Hematopoietic multipotent progenitor cell treated with erythropoietin and hydrocortisone succinate and interleukin-3 and kit ligand, for 4 days (in vitro differentiated cells): ENCODE measurements around the gene GSTA5.
"Not testable (repeated sequence)": the region's sequence is repeated elsewhere in the genome, so short reads cannot be mapped to it uniquely, and the experiment has no call there.

Source experiments
- DNase-seq: peaks from one replicate; pipeline ENCODE4 v3.0.0-alpha.2; 2015

GSTA5 gene

DNA sequence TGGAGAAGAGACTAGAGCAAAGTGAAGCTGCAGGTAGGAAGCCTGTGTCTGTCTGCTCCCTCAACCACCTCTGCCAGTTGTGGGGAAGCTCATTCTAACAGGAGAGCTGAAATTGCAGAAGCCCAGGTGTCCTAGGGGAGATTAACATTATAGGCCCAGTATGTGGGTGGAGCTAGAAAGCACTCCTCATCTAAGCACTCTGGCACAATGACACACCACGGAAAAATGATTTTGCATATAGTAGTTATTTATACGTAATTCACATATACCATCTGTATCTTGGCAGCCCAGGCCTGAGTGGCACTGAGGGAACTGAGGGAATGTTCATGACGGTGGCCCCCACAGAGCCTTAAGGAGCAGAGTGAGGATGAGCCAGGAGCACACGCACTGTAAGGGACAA, 9.7 kb downstream of the GSTA5 start:
- not testable (repeated sequence) for DNase-seq

DNA sequence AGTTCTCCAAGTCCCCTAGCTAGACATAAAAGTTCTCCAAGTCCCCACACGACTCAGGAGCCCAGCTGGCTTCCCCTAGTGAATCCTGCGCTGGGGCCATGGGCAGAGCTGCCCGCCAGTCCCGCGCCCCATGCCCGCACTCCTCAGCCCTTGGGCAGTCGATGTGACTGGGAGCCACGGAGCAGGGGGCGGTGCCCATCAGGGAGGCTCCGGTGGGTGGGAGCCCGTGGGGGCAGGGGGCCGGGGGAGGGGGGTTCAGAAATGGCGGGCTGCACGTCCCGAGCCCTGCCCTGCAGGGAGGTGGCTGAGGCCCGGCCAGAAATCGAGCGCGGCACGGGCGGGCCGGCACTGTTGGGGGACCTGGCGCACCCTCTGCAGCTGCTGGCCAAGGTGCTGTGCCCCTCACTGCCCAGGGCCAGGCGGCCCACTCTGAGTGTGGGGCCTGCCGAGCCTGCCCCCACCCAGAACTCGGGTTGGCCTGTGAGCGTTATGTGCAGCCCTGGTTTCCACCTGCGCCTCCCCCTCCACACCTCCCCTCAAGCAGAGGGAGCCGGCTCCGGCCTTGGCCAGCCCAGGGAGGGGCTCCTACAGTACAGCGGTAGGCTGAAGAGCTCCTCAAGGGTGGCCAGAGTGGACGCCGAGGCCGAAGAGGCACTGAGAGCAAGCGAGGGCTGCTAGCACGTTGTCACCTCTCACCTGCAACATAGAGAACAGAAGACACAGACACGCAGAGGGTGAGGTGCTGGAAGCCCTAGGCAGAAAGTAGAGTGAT, 11.4 kb downstream of the GSTA5 start:
- no peak for DNase-seq

DNA sequence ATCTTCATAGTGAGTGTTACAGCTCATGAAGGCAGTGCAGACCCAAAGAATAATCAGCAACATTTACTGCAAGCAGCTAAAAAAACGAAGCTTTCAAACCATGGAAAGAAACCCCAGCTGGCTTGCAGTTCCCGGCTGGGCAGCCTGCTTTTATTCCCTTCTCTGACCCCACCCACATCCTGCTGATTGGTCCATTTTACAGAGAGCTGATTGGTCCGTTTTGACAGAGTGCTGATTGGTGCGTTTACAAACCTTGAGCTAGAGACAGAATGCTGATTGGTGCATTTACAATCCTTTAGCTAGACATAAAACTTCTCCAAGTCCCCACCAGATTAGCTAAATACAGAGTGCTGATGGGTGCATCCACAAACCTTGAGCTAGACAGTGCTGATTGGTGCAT, 12.0 kb downstream of the GSTA5 start:
- DNase-seq = not testable (repeated sequence)

DNA sequence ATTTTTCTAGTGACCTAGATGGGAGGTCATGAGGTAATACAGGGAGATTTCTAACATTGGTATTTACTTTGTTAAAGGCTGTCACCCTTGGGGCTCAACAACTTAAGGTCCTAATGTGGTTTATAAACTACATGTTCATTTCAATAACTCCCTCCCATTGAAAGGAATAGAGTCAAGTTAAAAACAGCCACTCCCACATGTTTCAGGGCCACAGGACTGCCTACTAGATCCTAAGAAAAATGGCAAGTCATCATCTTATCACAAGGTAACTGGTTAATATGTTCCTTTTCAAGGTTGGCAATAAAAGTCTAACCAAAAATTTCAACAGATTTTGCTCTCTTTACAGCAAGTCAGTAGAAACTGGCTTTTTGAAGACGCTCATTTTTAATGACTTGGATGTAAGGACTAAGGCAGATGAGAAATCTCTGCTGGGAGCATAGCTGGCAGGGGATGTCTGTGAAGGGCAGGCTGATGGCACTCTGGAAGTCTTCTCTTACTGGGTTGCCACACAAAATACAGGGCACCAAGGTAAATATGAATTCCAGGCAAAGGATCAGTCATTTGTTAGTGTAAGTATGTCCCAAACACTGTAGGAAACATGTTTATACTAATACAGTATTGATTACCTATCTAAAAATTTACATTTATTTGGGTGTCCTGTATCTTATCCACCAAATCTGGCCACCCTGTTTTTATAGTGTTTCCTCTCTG, 13.4 kb downstream of the GSTA5 start:
- DNase-seq = not testable (repeated sequence)

DNA sequence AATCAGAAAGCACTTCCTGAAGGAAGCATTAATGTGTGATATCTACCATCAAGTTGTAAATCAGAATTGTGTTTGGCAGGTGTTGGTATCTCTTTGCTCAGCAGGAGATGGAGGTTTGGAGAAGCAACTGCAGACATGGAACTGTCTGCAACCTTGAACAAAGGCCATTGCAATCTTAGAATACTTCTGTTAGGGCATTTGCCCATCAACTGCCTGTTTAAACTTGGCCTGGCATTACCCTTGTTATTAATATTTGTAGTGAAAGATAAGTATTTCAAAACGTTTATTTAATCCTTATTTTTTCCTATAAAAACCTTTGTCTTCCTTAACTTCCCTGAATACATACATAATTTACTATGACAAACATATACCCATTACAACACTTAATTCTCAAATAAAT, 14.1 kb downstream of the GSTA5 start:
- no peak for DNase-seq

DNA sequence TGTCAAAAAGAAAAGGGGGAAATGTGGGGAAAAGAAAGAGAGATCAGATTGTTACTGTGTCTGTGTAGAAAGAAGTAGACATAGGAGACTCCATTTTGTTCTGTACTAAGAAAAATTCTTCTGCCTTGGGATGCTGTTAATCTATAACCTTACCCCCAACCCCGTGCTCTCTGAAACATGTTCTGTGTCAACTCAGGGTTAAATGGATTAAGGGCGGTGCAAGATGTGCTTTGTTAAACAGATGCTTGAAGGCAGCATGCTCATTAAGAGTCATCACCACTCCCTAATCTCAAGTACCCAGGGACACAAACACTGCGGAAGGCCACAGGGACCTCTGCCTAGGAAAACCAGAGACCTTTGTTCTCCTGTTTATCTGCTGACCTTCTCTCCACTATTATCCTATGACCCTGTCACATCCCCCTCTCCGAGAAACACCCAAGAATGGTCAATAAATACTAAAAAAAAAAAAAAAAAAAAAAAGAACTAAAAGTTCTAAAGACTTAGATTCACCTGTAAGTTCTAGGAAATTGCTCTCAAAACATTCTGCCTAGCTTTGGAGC, 14.6 kb downstream of the GSTA5 start:
- DNase-seq = not testable (repeated sequence)

DNA sequence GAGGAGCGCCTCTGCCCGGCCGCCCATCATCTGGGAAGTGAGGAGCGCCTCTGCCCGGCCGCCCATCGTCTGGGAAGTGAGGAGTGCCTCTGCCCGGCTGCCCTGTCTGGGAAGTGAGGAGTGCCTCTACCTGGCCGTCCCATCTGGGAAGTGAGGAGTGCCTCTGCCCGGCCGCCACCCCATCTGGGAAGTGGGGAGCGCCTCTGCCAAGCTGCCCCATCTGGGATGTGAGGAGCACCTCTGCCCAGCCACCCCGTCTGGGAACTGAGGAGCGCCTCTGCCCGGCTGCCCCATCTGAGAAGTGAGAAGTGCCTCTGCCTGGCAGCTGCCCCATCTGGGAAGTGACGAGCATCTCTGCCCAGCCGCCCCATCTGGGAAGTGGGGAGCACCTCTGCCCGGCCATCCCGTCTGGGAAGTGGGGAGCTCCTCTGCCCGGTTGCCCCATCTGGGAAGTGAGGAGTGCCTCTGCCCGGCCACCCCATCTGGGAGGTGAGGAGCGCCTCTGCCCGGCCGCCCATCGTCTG, 15.3 kb downstream of the GSTA5 start:
- DNase-seq = not testable (repeated sequence)

DNA sequence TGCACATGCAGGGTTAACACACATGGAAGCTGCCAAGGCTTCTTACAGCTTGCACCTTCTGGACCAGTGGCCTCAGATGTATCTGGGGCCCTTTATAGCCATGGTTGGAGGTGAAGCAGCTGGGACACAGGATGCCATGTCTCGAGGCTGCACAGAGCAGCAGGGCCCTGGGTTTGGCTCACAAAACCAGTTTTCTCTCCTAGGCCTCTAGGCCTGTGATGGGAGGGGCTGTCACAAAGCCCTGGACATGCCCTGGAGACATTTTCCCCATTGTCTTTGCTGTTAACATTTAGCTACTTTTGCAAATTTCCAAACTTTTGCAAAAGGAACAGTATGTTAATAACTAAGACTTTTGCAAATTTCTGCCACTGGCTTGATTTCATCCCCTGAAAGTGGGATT, 18.8 kb downstream of the GSTA5 start:
- no peak for DNase-seq

DNA sequence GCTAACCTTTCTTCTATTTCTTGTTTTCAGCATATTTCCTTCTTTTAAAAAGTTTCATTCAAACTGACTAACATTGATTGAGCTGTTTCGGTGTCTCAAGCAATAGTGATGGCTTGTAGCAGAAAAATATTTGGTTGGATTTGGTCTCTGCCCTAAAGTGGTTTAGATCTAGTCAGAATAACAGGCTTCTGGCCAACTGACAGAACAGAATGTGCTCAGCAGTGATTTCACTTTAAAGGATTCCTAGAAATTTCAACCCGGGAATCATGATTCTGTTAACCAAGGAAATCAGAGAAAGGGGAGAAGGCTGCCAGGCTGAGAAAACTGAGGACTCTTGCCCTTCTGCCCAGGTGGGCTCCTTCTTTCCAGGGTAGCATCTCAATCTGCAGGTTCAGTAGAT, 20.4 kb downstream of the GSTA5 start:
- no peak for DNase-seq

DNA sequence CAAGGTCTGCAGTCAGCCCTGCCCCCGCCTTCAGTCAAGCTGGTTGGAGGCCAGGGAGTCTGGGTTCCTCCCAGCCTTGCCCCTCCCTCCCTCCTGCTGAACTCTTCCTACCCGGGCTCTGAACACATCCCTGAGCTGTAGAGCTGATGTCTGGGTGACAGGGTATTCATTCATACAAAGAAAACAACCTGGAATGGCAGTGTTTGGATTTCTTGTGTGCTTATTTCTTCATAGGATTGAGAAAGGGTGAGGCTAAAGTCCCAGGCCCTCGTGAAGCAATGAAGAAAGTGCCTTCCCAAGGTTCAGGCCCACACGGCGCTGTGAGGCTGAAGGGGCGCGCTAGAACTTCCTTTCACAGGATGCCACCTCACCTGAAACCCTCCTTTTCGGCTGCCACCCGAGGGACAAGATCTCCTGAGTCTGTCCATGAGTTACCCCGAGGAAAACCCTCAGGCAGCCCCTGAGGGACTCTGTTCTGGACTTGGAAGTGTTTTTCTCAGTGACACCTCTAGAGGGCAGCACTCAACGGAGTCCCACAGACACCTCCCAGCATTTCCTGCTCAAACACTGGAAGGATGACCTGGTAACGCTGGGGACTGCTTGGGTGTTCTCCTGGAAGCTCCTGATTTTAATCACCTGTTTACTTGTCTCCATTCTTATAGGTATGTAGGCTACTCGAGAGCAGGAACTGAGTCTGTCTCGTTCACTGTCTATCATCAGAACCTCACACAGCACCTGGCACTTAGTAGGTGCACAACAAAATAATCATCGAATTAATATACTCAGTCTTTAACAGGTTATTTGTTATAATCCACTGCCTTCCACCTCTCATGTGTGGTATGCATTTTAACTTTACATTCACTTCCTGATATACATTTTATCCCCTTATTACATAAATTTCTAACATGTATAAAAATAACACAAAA, 25.2 kb downstream of the GSTA5 start:
- peak; percentile 67 for DNase-seq

DNA sequence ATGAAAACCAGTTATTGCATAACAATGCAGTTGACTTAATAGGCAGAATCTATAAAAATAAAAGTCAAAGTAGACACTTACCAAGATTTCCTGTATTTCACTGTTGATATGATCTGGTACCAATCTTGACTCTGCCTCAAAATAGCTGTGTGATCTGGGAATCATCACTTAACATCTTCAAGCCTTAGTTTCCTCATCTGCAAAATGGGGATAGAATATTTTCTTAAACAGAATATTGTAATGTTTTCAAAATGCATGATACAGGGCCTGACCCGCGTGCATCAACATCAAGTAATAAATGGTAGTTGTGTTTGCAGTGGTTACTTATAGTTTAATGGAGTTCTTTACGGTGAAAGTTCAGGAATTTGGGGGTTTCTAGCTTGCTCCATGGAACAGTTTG, 26.1 kb downstream of the GSTA5 start:
- DNase-seq = not testable (repeated sequence)

DNA sequence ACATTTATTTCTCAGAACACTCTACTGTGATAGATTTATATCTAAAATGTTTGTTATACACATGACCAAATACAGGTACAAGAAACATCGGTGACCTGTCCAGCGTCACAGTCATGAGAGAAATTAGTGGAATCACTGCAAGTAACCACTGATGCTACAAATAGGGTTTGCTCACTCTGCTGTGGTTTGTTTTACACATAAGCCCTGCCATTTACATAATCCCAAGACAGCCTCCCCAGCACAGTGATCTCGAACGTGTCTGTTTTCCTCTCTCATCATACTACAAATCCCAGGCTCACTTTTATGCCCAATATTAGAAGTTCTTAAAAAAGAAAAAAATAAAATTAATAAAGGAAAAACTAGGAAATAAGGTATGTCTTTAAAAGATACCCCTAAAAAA, 30.8 kb downstream of the GSTA5 start:
- DNase-seq = not testable (repeated sequence)

DNA sequence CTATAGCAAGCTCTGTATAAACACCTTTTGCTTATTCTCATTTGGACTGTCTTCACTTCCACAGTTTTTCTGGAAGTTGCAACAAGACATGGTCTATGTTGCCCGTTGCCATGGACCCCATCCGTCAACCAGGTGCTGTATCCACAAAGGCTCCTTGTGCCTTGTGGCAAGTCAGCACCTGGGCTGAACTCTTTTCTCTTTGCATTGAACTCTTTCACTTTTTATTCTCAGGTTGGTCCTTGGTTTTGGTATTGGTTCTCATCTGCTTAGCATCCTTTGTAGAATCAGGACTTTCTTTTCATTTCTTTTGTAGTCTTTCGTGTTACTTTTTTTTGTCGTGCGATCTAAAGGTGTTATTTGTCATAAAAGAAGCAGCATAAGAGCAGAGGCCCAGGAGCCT, 32.0 kb downstream of the GSTA5 start:
- DNase-seq = no peak

DNA sequence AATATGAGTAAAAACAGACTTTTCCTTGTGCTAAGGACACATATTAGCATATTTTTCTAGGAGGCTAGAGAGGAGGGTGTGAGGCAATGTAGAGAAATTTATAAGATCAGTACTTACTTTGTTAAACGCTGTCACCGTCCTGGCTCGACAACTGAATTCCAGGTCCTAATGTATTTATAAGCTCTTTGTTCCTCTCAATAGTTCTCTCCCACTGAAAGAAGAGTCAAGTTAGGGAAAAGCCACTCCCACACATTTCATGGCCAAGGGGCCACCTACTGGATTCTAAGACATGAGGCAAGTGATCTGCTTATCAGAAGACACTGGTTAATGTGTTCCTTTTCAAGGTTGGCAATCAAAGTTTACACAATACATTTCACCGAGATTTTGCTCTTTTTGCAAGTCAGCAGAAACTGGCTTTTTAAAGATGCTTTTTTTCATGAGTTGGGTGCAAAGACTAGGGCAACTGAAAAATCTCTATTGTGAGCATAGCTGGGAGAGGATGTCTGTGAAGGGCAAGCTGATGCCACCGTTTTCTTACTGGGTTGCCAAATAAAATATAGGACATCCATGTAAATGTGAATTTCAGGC, 36.9 kb downstream of the GSTA5 start, which contains the start of gene GSTA1:
TSS of gene GSTA1 (minus strand) at position 149 of the 588 bp plus-strand sequence. CDS start 4,549 bp downstream, outside the sequence.
- not testable (repeated sequence) for DNase-seq

DNA sequence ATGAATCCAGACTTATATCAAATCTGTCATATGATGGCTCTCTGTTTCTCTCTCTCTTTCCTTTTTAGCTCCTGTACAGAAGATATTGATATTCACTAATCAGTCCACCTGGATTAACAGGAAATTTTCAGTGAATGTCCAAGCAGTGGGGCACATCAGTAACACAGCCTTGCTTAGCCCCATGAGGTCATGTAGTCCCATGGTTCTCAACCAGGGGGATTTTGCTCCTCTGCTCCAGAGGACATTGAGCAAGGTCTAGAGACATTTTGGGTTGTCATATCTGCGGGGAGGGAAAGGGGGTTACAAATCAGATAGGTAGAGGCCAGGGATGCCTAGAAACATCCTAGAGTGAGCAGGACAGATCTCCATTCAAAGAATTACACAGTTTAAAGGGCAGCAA, 37.8 kb downstream of the GSTA5 start:
- DNase-seq = no peak

DNA sequence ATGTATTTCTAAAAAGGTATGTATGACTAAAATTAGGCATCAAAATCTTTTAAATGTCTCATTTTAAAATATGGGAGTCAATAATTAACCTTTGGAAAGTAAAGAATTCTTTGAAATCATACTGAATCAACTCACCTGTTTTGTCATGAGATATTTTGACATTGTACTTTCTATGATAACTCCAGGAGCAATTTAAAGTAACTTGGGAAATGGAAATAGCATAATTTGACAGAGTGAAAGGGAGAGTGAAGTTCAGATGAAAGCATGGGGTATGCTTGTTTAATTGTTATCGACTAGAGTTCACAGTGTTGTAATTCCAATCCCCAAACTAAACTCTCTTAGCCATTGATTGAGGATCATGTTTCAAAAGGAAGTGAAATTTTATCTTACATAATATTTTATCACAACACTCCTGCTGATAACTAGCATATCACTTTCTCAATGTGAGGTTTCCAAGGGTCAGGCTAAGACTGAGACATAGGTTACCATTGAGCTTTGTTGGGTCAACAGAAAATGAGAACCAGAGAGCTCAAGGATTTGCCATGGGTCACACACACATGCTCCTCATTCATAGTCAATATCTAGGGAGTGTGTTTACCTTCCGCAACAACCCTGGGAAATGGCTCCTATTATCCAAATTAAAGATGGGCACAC, 39.3 kb downstream of the GSTA5 start:
- no peak for DNase-seq

DNA sequence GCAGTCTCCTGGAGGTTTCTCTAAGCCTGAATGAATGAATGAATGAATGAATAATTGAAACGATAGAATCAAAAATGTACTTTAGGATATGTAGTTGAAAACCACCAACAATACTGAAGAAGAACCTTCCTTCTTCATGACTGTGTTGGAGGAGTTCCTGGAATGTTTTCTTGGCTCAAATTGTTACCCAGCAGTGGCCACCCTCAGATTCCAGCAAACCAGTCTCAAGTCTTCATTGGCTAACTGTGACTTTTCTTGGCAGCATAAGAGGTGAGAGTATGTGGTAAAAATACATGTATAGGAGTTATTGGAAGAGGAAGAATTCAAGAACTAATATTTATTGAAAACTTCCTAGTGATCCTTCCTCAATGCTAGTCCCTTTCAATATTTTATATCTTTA, 41.3 kb downstream of the GSTA5 start:
- not testable (repeated sequence) for DNase-seq

DNA sequence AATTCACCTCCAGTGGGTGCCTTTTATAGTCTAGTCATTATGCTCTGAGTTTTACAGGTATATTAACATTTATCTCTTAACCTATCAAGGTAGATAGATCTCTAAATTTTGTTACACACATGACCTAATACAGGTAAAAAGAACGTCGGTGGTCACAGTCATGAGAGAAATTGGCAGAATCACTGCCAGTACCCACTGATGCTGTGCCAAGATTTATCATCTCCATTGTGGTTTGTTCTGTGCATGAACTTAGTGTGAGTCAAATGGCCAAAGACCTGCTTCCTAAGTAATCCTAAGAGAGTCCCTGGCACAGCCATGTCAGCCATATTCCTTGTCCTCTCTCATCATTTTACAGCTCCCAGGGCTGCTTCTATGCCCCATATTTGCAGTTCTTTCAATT, 46.2 kb downstream of the GSTA5 start:
- DNase-seq = not testable (repeated sequence)

DNA sequence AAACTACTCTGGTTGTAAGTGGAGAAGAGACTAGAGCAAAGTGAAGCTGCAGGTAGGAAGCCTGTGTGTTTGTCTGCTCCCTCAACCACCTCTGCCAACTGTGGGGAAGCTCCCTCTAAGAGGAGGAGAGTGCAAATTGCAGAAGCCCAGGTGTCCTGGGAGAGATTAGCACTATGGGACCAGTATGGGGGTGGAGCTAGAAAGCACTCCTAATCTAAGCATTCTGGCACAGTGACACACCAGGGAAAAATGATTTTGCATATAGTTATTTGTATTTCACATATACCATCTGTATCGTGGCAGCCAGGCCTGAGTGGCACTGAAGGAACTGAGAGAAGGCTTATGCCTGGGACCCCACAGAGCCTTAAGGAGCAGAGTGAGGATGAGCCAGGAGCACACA, 49.8 kb downstream of the GSTA5 start:
- no peak for DNase-seq

DNA sequence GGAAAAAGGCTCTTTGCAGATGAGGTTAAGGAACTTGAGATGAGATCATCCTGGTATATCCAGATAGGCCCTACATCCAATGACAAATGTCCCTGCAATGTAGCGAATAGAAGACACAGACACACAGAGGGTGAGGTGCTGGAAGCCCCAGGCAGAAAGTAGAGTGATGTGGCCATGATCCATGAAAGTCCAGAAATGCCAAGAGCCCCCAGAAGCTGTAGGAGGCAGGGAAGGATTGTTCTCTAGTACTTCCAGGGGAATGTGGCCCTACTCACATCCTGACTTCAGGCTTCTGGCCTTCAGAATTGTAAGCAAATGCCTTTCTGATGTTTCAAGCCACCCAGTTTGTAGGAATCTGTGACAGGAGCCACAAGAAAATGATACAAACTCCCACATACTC, 51.0 kb downstream of the GSTA5 start:
- not testable (repeated sequence) for DNase-seq

DNA sequence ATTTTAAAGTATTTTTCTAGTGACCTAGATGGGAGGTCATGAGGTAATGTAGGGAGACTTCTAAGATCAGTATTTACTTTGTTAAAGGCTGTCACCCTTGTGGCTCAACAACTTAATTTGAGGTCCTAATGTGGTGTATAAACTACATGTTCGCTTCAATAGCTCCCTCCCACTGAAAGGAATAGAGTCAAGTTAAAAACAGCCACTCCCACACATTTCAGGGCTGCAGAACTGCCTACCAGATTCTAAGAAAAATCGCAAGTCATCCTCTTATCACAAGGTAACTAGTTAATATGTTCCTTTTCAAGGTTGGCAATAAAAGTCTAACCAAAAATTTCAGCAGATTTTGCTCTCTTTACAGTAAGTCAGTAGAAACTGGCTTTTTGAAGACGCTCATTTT, 52.1 kb downstream of the GSTA5 start:
- DNase-seq = peak; percentile 52

DNA sequence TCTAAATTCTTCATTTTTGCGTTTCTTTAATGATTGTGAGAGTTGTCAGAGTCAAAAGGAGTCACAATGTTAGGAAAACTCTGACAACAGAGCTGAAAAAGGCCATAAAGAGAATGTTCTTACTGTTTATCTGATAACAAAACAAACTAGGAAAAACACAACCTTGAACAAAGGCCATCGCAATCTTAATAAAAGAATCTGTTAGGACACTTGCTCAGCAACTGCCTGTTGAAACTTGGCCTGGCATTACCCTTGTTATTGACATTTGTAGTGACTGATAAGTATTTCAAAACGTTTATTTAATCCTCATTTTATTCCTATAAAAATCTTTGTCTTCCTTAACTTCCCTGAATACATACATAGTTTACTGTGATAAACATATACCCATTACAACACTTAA, 52.7 kb downstream of the GSTA5 start:
- DNase-seq = no peak
